Amniotic stem cell (primary cell): Measurements from ENCODE around the gene SNTG2.

Source experiments
- DNase-seq: peaks from one replicate; lab custom pipeline; 2025; lab: John Stamatoyannopoulos, UW

Gene SNTG2

GRCh38 chr2:926896-927295 lies 23.8 kb upstream of the SNTG2 start:
- DNase-seq, result no peak

- DNase-seq, result no peak
Measured at GRCh38 chr2:929011-929735, 21.5 kb upstream of the SNTG2 start.

GRCh38 chr2:929925-930324 lies 20.7 kb upstream of the SNTG2 start:
- no peak for DNase-seq

- no peak for DNase-seq
Measured at GRCh38 chr2:930935-931334, 19.7 kb upstream of the SNTG2 start.

- DNase-seq, result no peak
Measured at GRCh38 chr2:932320-933115, 18.1 kb upstream of the SNTG2 start.

- no peak for DNase-seq
Measured at GRCh38 chr2:933734-934295, 16.8 kb upstream of the SNTG2 start.

GRCh38 chr2:937530-937929 lies 13.1 kb upstream of the SNTG2 start:
- no peak for DNase-seq

- DNase-seq, result no peak
Measured at GRCh38 chr2:938181-939005, 12.3 kb upstream of the SNTG2 start.

- DNase-seq, result peak; percentile 19
Measured at GRCh38 chr2:939936-940601, 10.6 kb upstream of the SNTG2 start.

- DNase-seq, result no peak
Measured at GRCh38 chr2:941871-942270, 8.8 kb upstream of the SNTG2 start.

GRCh38 chr2:942775-943460 lies 7.7 kb upstream of the SNTG2 start:
- DNase-seq, result no peak

- no peak for DNase-seq
Measured at GRCh38 chr2:943461-943797, 7.2 kb upstream of the SNTG2 start.

- DNase-seq, result no peak
Measured at GRCh38 chr2:943821-944220, 6.8 kb upstream of the SNTG2 start.

- no peak for DNase-seq
Measured at GRCh38 chr2:944693-945092, 6.0 kb upstream of the SNTG2 start.

GRCh38 chr2:945104-945503 lies 5.5 kb upstream of the SNTG2 start:
- DNase-seq, result no peak

GRCh38 chr2:946073-946948 lies 4.3 kb upstream of the SNTG2 start:
- no peak for DNase-seq

- no peak for DNase-seq
Measured at GRCh38 chr2:949384-950079, 1.1 kb upstream of the SNTG2 start.

GRCh38 chr2:951224-952006 lies 766 bp downstream of the SNTG2 start:
- DNase-seq, result no peak

GRCh38 chr2:953408-953807 lies 2.8 kb downstream of the SNTG2 start:
- DNase-seq, result no peak
